WTC11 (cell line): ENCODE measurements around the gene GUCA2B. TPM values are rescaled to one million over a fixed set of nuclear protein-coding genes. Genes with fewer than 3 reads are reported as not detected.
A peak's percentile ranks its signal among the peaks of the same experiment; 100 is the strongest.

Source experiments
- ATAC-seq: fragments of 200-7000 bp; cut with Tn5 transposase; 2 replicates; pipeline ENCODE4 v1.10.0; 2021; ENCODE audit warnings: mild to moderate bottlenecking, moderate library complexity
- CTCF ChIA-PET: fragments of 300-600 bp; sonication (Branson Sonifier 250); formaldehyde crosslinking; loops from one replicate; lab custom pipeline; 2021; ENCODE audit warnings: antibody characterized with exemption; lab: Charles Lee
- POLR2A ChIA-PET: fragments of 350-600 bp; sonication (Branson Sonifier 250); formaldehyde crosslinking; loops from one replicate; lab custom pipeline; 2021; ENCODE audit warnings: antibody characterized with exemption; lab: Charles Lee
- DNase-seq: peaks from one replicate; pipeline ENCODE4 v3.0.0; 2021; ENCODE audit warnings: low spot score
- H3K27ac Mint-ChIP-seq: 2 replicates; pipeline ENCODE4 v1.8.0; 2021; ENCODE audit warnings: mixed read lengths
- H3K27me3 Mint-ChIP-seq: 2 replicates; pipeline ENCODE4 v1.8.0; 2021; ENCODE audit warnings: low read depth, mild to moderate bottlenecking, moderate library complexity, mixed read lengths
- H3K36me3 Mint-ChIP-seq: 2 replicates; pipeline ENCODE4 v1.8.0; 2021; ENCODE audit warnings: mixed read lengths
- H3K4me1 Mint-ChIP-seq: 2 replicates; pipeline ENCODE4 v1.8.0; 2022; ENCODE audit warnings: mixed read lengths
- H3K4me3 Mint-ChIP-seq: 2 replicates; pipeline ENCODE4 v1.8.0; 2021; ENCODE audit warnings: mild to moderate bottlenecking, moderate library complexity, mixed read lengths
- H3K9me3 Mint-ChIP-seq: 2 replicates; pipeline ENCODE4 v1.8.0; 2021; ENCODE audit warnings: mixed read lengths
- AFF4 ChIP-seq: sonication (generic); formaldehyde crosslinking; IDR thresholded peaks from 2 replicates; pipeline ENCODE4 v1.8.1; 2023; ENCODE audit warnings: mild to moderate bottlenecking, missing genetic modification reagents, borderline replicate concordance
- CBFB ChIP-seq: sonication (generic); formaldehyde crosslinking; IDR thresholded peaks from 2 replicates; pipeline ENCODE4 v1.8.1; 2022; ENCODE audit warnings: mild to moderate bottlenecking, low read depth, missing genetic modification reagents
- E2F1 ChIP-seq: sonication (generic); formaldehyde crosslinking; IDR thresholded peaks from 2 replicates; pipeline ENCODE4 v1.8.0; 2022; ENCODE audit warnings: mild to moderate bottlenecking, missing genetic modification reagents
- E2F4 ChIP-seq: sonication (generic); formaldehyde crosslinking; IDR thresholded peaks from 2 replicates; pipeline ENCODE4 v1.8.1; 2022; ENCODE audit warnings: low read depth, mild to moderate bottlenecking, moderate library complexity, missing genetic modification reagents, borderline replicate concordance
- SMAD4 ChIP-seq: sonication (generic); formaldehyde crosslinking; IDR thresholded peaks from 2 replicates; pipeline ENCODE4 v1.8.0; 2022; ENCODE audit warnings: mild to moderate bottlenecking, missing genetic modification reagents
- STAT6 ChIP-seq: sonication (generic); formaldehyde crosslinking; conservative IDR thresholded peaks from 2 replicates; pipeline ENCODE4 v1.8.1; 2023; ENCODE audit warnings: mild to moderate bottlenecking, low read depth, missing genetic modification reagents, moderate library complexity
- TEAD4 ChIP-seq: sonication (generic); formaldehyde crosslinking; IDR thresholded peaks from 2 replicates; pipeline ENCODE4 v1.8.0; 2022; ENCODE audit warnings: mild to moderate bottlenecking, missing genetic modification reagents
- ZNF121 ChIP-seq: sonication (generic); formaldehyde crosslinking; IDR thresholded peaks from 2 replicates; pipeline ENCODE4 v1.8.0; 2023; ENCODE audit warnings: missing genetic modification reagents
- total RNA-seq: library from RNA; stranded (reverse); gene quantifications from 3 replicates; pipeline ENCODE4 v1.2.3, GENCODE V29; 2021
- TF ChIP-seq, protein P1 (sequence below): fragments of 250-450 bp; sonication (Bioruptor Pico); IDR thresholded peaks from 2 replicates; pipeline ENCODE4 v1.9.0; 2021; ENCODE audit warnings: mild to moderate bottlenecking
- TF ChIP-seq, protein P2 (sequence below): sonication (generic); formaldehyde crosslinking; IDR thresholded peaks from 2 replicates; pipeline ENCODE4 v1.8.1; 2023; ENCODE audit warnings: mild to moderate bottlenecking, missing genetic modification reagents
- TF ChIP-seq, protein P3 (sequence below): sonication (generic); formaldehyde crosslinking; IDR thresholded peaks from 2 replicates; pipeline ENCODE4 v1.8.0; 2022; ENCODE audit warnings: missing genetic modification reagents

Gene GUCA2B
- total RNA-seq, 1 experiment from 2014 or later: not detected

- DNase-seq (no peak), ATAC-seq (peak; percentile 51)
- no peaks in the 10 kb centered on the region; the same call in 1 of the 2 replicates for H3K27me3 Mint-ChIP-seq
- no peaks in the 10 kb centered on the region for H3K36me3 Mint-ChIP-seq
- H3K9me3 Mint-ChIP-seq: peaks cover 13% of the 10 kb centered on the region
- POLR2A ChIA-PET: no interaction called here
- H3K27ac Mint-ChIP-seq: no peak overlapping the region
- CTCF ChIA-PET: interaction anchor here (0.6 to 5.2 kb wide), 2 partner anchors 8 to 598 kb away, joined by 3 to 38 read pairs; no protein-coding TSS in a partner anchor
- no peak overlapping the region for H3K4me3 Mint-ChIP-seq
- peaks cover 10% of the 10 kb centered on the region for H3K4me1 Mint-ChIP-seq
- TF ChIP-seq TEAD4: no peak
Measured at GRCh38 chr1:42165511-42166210, 12.5 kb downstream of the GUCA2B start.

- CTCF ChIA-PET: interaction anchor here (0.8 to 1.1 kb wide), 3 partner anchors 10 to 655 kb away, joined by 3 to 5 read pairs (median 3); no protein-coding TSS in a partner anchor
- H3K27ac Mint-ChIP-seq: no peak overlapping the region
- no peak for ATAC-seq
Measured at GRCh38 chr1:42167611-42168390, 14.6 kb downstream of the GUCA2B start.

DNA sequence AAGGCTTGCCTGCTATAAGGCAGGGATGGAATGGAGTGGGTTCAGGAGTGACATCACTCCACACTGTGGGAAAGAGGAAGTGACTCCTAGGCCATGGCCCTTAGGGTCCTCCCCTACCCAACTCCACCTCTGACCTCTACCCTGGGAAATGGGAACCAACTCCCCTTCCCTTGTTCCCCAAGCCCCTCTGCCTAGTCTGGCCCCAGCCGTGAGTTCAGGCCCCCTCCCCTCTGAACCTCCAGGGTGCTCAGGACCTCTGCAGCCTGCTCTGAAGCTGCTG lies 15.1 kb downstream of the GUCA2B start:
- ATAC-seq: no peak
- Mint-ChIP-seq H3K27ac (no peak overlapping the region), H3K9me3 (peaks cover 10% of the 10 kb centered on the region), H3K4me3 (no peak overlapping the region), H3K4me1 (peaks cover 12% of the 10 kb centered on the region), H3K36me3 (no peaks in the 10 kb centered on the region), H3K27me3 (no peaks in the 10 kb centered on the region)
- no peak for DNase-seq
- POLR2A ChIA-PET: no interaction called here
- CTCF ChIA-PET: interaction anchor here (0.9 to 1.1 kb wide), 2 partner anchors 9 to 11 kb away, joined by 3 to 5 read pairs; no protein-coding TSS in a partner anchor
- TF ChIP-seq E2F4: no peak
- TF ChIP-seq ZNF121: no peak
- no peak for TF ChIP-seq E2F1 (CRISPR knock-in tag)
- no peak for TF ChIP-seq SMAD4 (CRISPR knock-in tag)
- no peak for TF ChIP-seq CBFB
- no peak for TF ChIP-seq STAT6 (CRISPR knock-in tag)
- TF ChIP-seq AFF4 (CRISPR knock-in tag): no peak
- TF ChIP-seq, protein P1, sequence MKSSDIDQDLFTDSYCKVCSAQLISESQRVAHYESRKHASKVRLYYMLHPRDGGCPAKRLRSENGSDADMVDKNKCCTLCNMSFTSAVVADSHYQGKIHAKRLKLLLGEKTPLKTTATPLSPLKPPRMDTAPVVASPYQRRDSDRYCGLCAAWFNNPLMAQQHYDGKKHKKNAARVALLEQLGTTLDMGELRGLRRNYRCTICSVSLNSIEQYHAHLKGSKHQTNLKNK (CRISPR knock-in tag): no peak

More at GRCh38 chr1:42167611-42168390, 14.6 kb downstream of the GUCA2B start:
- Mint-ChIP-seq H3K4me3 (no peak overlapping the region), H3K36me3 (no peaks in the 10 kb centered on the region), H3K4me1 (peaks cover 12% of the 10 kb centered on the region)
- TF ChIP-seq, protein P2, sequence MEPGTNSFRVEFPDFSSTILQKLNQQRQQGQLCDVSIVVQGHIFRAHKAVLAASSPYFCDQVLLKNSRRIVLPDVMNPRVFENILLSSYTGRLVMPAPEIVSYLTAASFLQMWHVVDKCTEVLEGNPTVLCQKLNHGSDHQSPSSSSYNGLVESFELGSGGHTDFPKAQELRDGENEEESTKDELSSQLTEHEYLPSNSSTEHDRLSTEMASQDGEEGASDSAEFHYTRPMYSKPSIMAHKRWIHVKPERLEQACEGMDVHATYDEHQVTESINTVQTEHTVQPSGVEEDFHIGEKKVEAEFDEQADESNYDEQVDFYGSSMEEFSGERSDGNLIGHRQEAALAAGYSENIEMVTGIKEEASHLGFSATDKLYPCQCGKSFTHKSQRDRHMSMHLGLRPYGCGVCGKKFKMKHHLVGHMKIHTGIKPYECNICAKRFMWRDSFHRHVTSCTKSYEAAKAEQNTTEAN: no peak
- TF ChIP-seq, protein P3, sequence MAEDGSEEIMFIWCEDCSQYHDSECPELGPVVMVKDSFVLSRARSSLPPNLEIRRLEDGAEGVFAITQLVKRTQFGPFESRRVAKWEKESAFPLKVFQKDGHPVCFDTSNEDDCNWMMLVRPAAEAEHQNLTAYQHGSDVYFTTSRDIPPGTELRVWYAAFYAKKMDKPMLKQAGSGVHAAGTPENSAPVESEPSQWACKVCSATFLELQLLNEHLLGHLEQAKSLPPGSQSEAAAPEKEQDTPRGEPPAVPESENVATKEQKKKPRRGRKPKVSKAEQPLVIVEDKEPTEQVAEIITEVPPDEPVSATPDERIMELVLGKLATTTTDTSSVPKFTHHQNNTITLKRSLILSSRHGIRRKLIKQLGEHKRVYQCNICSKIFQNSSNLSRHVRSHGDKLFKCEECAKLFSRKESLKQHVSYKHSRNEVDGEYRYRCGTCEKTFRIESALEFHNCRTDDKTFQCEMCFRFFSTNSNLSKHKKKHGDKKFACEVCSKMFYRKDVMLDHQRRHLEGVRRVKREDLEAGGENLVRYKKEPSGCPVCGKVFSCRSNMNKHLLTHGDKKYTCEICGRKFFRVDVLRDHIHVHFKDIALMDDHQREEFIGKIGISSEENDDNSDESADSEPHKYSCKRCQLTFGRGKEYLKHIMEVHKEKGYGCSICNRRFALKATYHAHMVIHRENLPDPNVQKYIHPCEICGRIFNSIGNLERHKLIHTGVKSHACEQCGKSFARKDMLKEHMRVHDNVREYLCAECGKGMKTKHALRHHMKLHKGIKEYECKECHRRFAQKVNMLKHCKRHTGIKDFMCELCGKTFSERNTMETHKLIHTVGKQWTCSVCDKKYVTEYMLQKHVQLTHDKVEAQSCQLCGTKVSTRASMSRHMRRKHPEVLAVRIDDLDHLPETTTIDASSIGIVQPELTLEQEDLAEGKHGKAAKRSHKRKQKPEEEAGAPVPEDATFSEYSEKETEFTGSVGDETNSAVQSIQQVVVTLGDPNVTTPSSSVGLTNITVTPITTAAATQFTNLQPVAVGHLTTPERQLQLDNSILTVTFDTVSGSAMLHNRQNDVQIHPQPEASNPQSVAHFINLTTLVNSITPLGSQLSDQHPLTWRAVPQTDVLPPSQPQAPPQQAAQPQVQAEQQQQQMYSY (CRISPR knock-in tag): peak; percentile 66
- TF ChIP-seq, all 79 proteins: peak for 1
- H3K9me3 Mint-ChIP-seq: peaks cover 10% of the 10 kb centered on the region
- DNase-seq: no peak
- no peaks in the 10 kb centered on the region for H3K27me3 Mint-ChIP-seq
- POLR2A ChIA-PET: no interaction called here
